ENCODE data around the gene CIAO2B. TPM values are rescaled to one million over a fixed set of nuclear protein-coding genes. Genes with fewer than 3 reads are reported as not detected.

CIAO2B gene
- total RNA-seq, 1 experiment from 2014 or later = 119 TPM

DNA sequence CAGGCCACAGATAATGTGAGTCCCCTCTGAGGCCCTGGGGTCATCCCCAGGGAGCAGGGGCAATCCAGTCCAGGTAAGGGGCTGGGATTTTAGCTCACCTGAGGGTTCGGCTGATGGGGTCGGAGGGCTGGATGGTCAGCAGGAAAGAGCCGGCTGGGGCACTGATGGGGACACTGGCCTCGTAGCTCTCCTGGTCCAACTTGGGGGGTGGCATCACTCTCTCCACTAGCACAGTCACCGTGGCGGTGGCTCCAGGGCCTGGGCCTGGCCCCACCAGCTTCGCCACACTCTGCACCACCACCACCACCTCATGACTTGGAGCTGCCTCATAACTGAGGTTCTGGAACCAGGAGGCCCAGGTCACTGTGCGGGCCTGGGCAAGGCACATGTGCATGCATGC is 22.4 kb downstream of the CIAO2B start:
- Histone ChIP-seq H3K4me3 (ENCODE audit: low read depth, low read length) (no peak overlapping the region), H3K9me3 (no peaks in the 10 kb centered on the region), H3K27me3 (replicated peaks; ENCODE audit: control insufficient read depth, insufficient read depth, low read length) (no peaks in the 10 kb centered on the region), H3K4me1 (peaks cover 5% of the 10 kb centered on the region; the same call in 1 of the 2 replicates), H3K36me3 (ENCODE audit: control insufficient read depth, insufficient read depth, low read length) (no peaks in the 10 kb centered on the region)
- TF ChIP-seq, protein P1, sequence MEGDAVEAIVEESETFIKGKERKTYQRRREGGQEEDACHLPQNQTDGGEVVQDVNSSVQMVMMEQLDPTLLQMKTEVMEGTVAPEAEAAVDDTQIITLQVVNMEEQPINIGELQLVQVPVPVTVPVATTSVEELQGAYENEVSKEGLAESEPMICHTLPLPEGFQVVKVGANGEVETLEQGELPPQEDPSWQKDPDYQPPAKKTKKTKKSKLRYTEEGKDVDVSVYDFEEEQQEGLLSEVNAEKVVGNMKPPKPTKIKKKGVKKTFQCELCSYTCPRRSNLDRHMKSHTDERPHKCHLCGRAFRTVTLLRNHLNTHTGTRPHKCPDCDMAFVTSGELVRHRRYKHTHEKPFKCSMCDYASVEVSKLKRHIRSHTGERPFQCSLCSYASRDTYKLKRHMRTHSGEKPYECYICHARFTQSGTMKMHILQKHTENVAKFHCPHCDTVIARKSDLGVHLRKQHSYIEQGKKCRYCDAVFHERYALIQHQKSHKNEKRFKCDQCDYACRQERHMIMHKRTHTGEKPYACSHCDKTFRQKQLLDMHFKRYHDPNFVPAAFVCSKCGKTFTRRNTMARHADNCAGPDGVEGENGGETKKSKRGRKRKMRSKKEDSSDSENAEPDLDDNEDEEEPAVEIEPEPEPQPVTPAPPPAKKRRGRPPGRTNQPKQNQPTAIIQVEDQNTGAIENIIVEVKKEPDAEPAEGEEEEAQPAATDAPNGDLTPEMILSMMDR (IDR thresholded peaks at IDR 0.05; ENCODE audit: insufficient read depth in 1 of 2, low read depth in 1 of 2, low read length in 1 of 2, severe bottlenecking in 1 of 2, unreplicated experiment in 1 of 2) = no peak
- DNase-seq = no peak
- Mint-ChIP-seq H3K27ac (ENCODE audit: unreplicated experiment) (no peak overlapping the region), H3K36me3 (ENCODE audit: insufficient read depth, unreplicated experiment) (no peaks in the 10 kb centered on the region), H3K9me3 (ENCODE audit: unreplicated experiment) (no peaks in the 10 kb centered on the region), H3K4me1 (ENCODE audit: low read depth, unreplicated experiment) (no peaks in the 10 kb centered on the region), H3K27me3 (ENCODE audit: insufficient read depth, unreplicated experiment) (no peaks in the 10 kb centered on the region), H3K4me3 (ENCODE audit: unreplicated experiment) (no peak overlapping the region)
- ChIA-PET CTCF (interaction anchor here (1.6 kb wide), 1 partner anchor 31 kb away, joined by 3 read pairs; the partner anchor contains the start of gene PDP2), POLR2A (no interaction called here)
- intact Hi-C loops (cut with micrococcal nuclease; ENCODE audit: unreplicated experiment) = no loop called here
- no TSS peak for BruUV-seq (replicated peaks)

GRCh38 chr16:66911112-66911511 is 23.1 kb downstream of the CIAO2B start:
- Histone ChIP-seq H3K27me3 (replicated peaks; ENCODE audit: control insufficient read depth, insufficient read depth, low read length) (no peaks in the 10 kb centered on the region), H3K36me3 (ENCODE audit: control insufficient read depth, insufficient read depth, low read length) (no peaks in the 10 kb centered on the region), H3K4me1 (peaks cover 12% of the 10 kb centered on the region), H3K9me3 (no peaks in the 10 kb centered on the region), H3K4me3 (ENCODE audit: low read depth, low read length) (no peak overlapping the region)
- no peak for DNase-seq
- H3K27me3 Mint-ChIP-seq (ENCODE audit: insufficient read depth, unreplicated experiment) = no peaks in the 10 kb centered on the region
- POLR2A ChIA-PET = no interaction called here
- H3K4me1 Mint-ChIP-seq (ENCODE audit: low read depth, unreplicated experiment) = peaks cover 5% of the 10 kb centered on the region
- no peaks in the 10 kb centered on the region for H3K36me3 Mint-ChIP-seq (ENCODE audit: insufficient read depth, unreplicated experiment)
- CTCF ChIA-PET = interaction anchor here (1.6 to 2.2 kb wide), 2 partner anchors 16 to 31 kb away, joined by 3 to 13 read pairs; partner anchors contain the start of gene PDP2
- intact Hi-C loops (cut with micrococcal nuclease; ENCODE audit: unreplicated experiment) = no loop called here
- BruUV-seq (replicated peaks) = no TSS peak
- no peak overlapping the region for H3K4me3 Mint-ChIP-seq (ENCODE audit: unreplicated experiment)
- H3K9me3 Mint-ChIP-seq (ENCODE audit: unreplicated experiment) = no peaks in the 10 kb centered on the region
- TF ChIP-seq, protein P1 (IDR thresholded peaks at IDR 0.05; ENCODE audit: insufficient read depth in 1 of 2, low read depth in 1 of 2, low read length in 1 of 2, severe bottlenecking in 1 of 2, unreplicated experiment in 1 of 2) = no peak
- no peak overlapping the region for H3K27ac Mint-ChIP-seq (ENCODE audit: unreplicated experiment)

DNA sequence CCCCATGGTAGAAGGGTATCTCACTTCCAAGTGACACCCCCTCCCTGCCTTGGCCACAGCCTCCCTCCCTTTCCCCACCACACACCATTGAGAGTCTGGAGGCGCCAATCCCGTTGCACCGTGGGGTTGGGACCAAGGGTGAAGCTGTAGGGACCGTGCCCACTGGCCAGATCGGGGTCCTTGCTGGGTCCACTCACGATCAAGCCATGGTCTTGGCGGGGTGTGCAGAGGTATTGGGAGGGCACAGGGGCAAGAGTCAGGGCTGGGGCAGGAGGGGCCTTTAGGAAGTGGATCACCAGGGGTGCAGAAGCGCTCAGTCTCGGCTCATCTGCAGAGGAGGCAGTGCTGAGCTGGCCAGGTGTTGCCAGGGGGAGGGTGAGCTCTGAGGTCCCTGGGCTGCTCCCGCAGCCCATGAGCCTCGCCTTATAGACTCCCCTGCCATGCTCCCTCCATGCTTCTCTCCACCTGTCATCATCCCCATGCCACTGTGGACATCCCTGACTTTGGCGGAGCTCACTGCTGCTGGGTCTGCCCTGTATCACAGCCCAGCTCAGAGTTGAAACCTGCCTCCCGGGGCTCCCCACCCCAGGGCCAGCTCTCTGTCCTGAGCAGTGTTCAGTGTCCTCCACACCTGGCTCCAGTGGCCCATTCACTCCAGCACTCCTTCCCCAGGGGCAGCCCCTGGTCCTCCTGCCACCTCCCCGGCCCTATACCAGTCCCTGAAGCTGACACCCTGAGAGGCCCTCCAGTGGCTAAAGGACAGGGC is 23.8 kb downstream of the CIAO2B start:
- TF ChIP-seq, protein P1 (IDR thresholded peaks at IDR 0.05; ENCODE audit: insufficient read depth in 1 of 2, low read depth in 1 of 2, low read length in 1 of 2, severe bottlenecking in 1 of 2, unreplicated experiment in 1 of 2) = no peak
- BruUV-seq (replicated peaks) = no TSS peak
- Histone ChIP-seq H3K36me3 (ENCODE audit: control insufficient read depth, insufficient read depth, low read length) (no peaks in the 10 kb centered on the region), H3K9me3 (no peaks in the 10 kb centered on the region), H3K4me1 (peaks cover 19% of the 10 kb centered on the region), H3K4me3 (ENCODE audit: low read depth, low read length) (no peak overlapping the region), H3K27me3 (replicated peaks; ENCODE audit: control insufficient read depth, insufficient read depth, low read length) (no peaks in the 10 kb centered on the region)
- CTCF ChIA-PET = interaction anchor here (0.6 to 2.2 kb wide), 7 partner anchors 8 to 288 kb away, joined by 3 to 13 read pairs (median 4); partner anchors contain the start of genes CDH16 and PDP2
- DNase-seq = no peak
- Mint-ChIP-seq H3K27me3 (ENCODE audit: insufficient read depth, unreplicated experiment) (no peaks in the 10 kb centered on the region), H3K4me1 (ENCODE audit: low read depth, unreplicated experiment) (peaks cover 12% of the 10 kb centered on the region), H3K36me3 (ENCODE audit: insufficient read depth, unreplicated experiment) (no peaks in the 10 kb centered on the region), H3K9me3 (ENCODE audit: unreplicated experiment) (no peaks in the 10 kb centered on the region), H3K4me3 (ENCODE audit: unreplicated experiment) (no peak overlapping the region), H3K27ac (ENCODE audit: unreplicated experiment) (no peak overlapping the region)
- POLR2A ChIA-PET = no interaction called here
- intact Hi-C loops (cut with micrococcal nuclease; ENCODE audit: unreplicated experiment) = no loop called here

Measured in Caco-2 (cell line).